HCT116 (cell line): Measurements from ENCODE around the gene ADAM8. TPM values are rescaled to one million over a fixed set of nuclear protein-coding genes. Genes with fewer than 3 reads are reported as not detected.

Experiments used
- ATAC-seq: fragments of 200-7000 bp; cut with Tn5 transposase; 2 replicates; pipeline ENCODE4 v1.9.1; 2020; ENCODE audit warnings: mild to moderate bottlenecking, moderate library complexity
- BruUV-seq: library from RNA; stranded (reverse); fragments of 400-500 nt; replicated peaks from 2 replicates; lab custom pipeline; 2021; lab: Mats Ljungman, UMichigan
- CTCF ChIA-PET: fragments of 300-600 bp; sonication (Branson Sonifier 250); formaldehyde crosslinking; loops from one replicate; lab custom pipeline; 2021; ENCODE audit warnings: antibody characterized with exemption; lab: Charles Lee
- POLR2A ChIA-PET: fragments of 300-600, 350-600 bp; sonication (Branson Sonifier 250); formaldehyde crosslinking; loops from one replicate; lab custom pipeline; 2021; ENCODE audit warnings: antibody characterized with exemption; lab: Charles Lee
- RAD21 ChIA-PET, 2 experiments: fragments of 300-600 bp; sonication (Branson Sonifier 250); formaldehyde crosslinking; loops; one replicate each; lab custom pipeline; 2023; ENCODE audit warnings: low total read pairs in 2 of 2; ENCODE audit not compliant: uncharacterized antibody in 2 of 2, unreplicated experiment in 2 of 2, low non-redundant PET in 1 of 2; lab: Charles Lee
- DNase-seq: peaks from one replicate; pipeline ENCODE4 v3.0.0-alpha.2; 2010; ENCODE audit warnings: low read depth, low spot score
- H2AFZ ChIP-seq: fragments of 200-600 bp; shearing (Covaris generic), sonication (generic); 2 replicates; pipeline ENCODE4 v1.6.1; 2017; ENCODE audit warnings: low read depth, mixed run types, mixed read lengths, antibody characterized with exemption, low read length; ENCODE audit not compliant: poor library complexity, severe bottlenecking
- H3K27ac ChIP-seq: 2 replicates; pipeline ENCODE4 v1.5.1; 2012; ENCODE audit warnings: low read depth, low read length
- H3K27me3 ChIP-seq: fragments of 200-600 bp; sonication (generic); 2 replicates; pipeline ENCODE4 v1.6.1; 2016; ENCODE audit warnings: mixed run types, low read length, mixed read lengths; ENCODE audit not compliant: insufficient read depth
- H3K36me3 ChIP-seq, 2 experiments: fragments of 200-500 bp in 1 of 2; fragments of 200-600 bp in 1 of 2; sonication (Bioruptor generic) in 1 of 2; sonication (generic) in 1 of 2; 2 replicates each; pipeline versions ENCODE4 v1.5.1 to v1.6.1; 2014 to 2016; ENCODE audit warnings: low read length in 2 of 2, inconsistent platforms in 1 of 2, mixed read lengths in 1 of 2, mixed run types in 1 of 2; ENCODE audit not compliant: insufficient read depth in 2 of 2, control insufficient read depth in 1 of 2
- H3K4me1 ChIP-seq, 2 experiments: fragments of 200-600 bp in 1 of 2; sonication (generic) in 1 of 2; 2 replicates each; pipeline versions ENCODE4 v1.5.1 to v1.6.1; 2012 to 2017; ENCODE audit warnings: low read length in 2 of 2, inconsistent platforms in 1 of 2, mild to moderate bottlenecking in 1 of 2, mixed read lengths in 1 of 2, mixed run types in 1 of 2, moderate library complexity in 1 of 2; ENCODE audit not compliant: insufficient read depth in 2 of 2, control insufficient read depth in 1 of 2
- H3K4me2 ChIP-seq: fragments of 200-600 bp; sonication (generic); 2 replicates; pipeline ENCODE4 v1.6.1; 2017; ENCODE audit warnings: mixed run types, low read length, mixed read lengths
- H3K4me3 ChIP-seq, 2 experiments: fragments of 200-600 bp in 1 of 2; sonication (generic) in 1 of 2; replicated peaks in 1 of 2; 2 replicates each; pipeline ENCODE4 v1.5.1; 2011 to 2016; ENCODE audit warnings: low read length in 2 of 2, control low read depth in 1 of 2, low read depth in 1 of 2, mild to moderate bottlenecking in 1 of 2, mixed read lengths in 1 of 2, mixed run types in 1 of 2
- H3K79me2 ChIP-seq: fragments of 200-600 bp; sonication (generic); 2 replicates; pipeline ENCODE4 v1.6.1; 2017; ENCODE audit warnings: mild to moderate bottlenecking, mixed run types, low read length, moderate library complexity, mixed read lengths; ENCODE audit not compliant: insufficient read depth
- H3K9ac ChIP-seq: fragments of 200-600 bp; sonication (generic); 2 replicates; pipeline ENCODE4 v1.6.1; 2016; ENCODE audit warnings: low read length, mixed read lengths
- H3K9me2 ChIP-seq: fragments of 200-600 bp; sonication (generic), shearing (Covaris generic); 2 replicates; pipeline ENCODE4 v1.6.1; 2017; ENCODE audit warnings: mixed run types, mild to moderate bottlenecking, moderate library complexity; ENCODE audit not compliant: insufficient read depth
- H3K9me3 ChIP-seq, 2 experiments: fragments of 200-500 bp in 1 of 2; fragments of 200-600 bp in 1 of 2; sonication (Bioruptor generic) in 1 of 2; sonication (generic) in 1 of 2; 2 replicates each; pipeline ENCODE4 v1.6.1; 2014 to 2017; ENCODE audit warnings: low read length in 2 of 2, mixed read lengths in 2 of 2, inconsistent platforms in 1 of 2, low read depth in 1 of 2, mild to moderate bottlenecking in 1 of 2, mixed run types in 1 of 2, moderate library complexity in 1 of 2; ENCODE audit not compliant: control insufficient read depth in 1 of 2, insufficient read depth in 1 of 2
- H4K20me1 ChIP-seq: fragments of 200-600 bp; sonication (generic), shearing (Covaris generic); 2 replicates; pipeline ENCODE4 v1.6.1; 2017; ENCODE audit warnings: mixed run types, mild to moderate bottlenecking, moderate library complexity; ENCODE audit not compliant: insufficient read depth
- CBX3 ChIP-seq: IDR thresholded peaks from 2 replicates; pipeline ENCODE4 v1.6.1; 2012; ENCODE audit warnings: low read depth
- CTCF ChIP-seq, 3 experiments: fragments of 200-600 bp in 1 of 3; sonication (generic) in 1 of 3; IDR thresholded peaks in 2 of 3; conservative IDR thresholded peaks in 1 of 3; 2 replicates each; pipeline ENCODE4 v1.5.1; 2012 to 2017; ENCODE audit warnings: low read depth in 2 of 3, low read length in 2 of 3, antibody characterized with exemption in 1 of 3, borderline replicate concordance in 1 of 3, control low read depth in 1 of 3, mild to moderate bottlenecking in 1 of 3, mixed read lengths in 1 of 3, mixed run types in 1 of 3, moderate library complexity in 1 of 3; ENCODE audit not compliant: insufficient read depth in 1 of 3
- EGR1 ChIP-seq: IDR thresholded peaks from 2 replicates; pipeline ENCODE4 v1.6.1; 2012; ENCODE audit warnings: low read depth
- EZH2 ChIP-seq: fragments of 200-600 bp; sonication (generic); IDR thresholded peaks from 2 replicates; pipeline ENCODE4 v1.6.1; 2017; ENCODE audit warnings: antibody characterized with exemption, mixed run types
- FOSL1 ChIP-seq: IDR thresholded peaks from 2 replicates; pipeline ENCODE4 v1.6.1; 2012; ENCODE audit warnings: low read depth
- POLR2A ChIP-seq: IDR thresholded peaks from 2 replicates; pipeline ENCODE4 v1.7.0; 2011; ENCODE audit warnings: borderline replicate concordance; ENCODE audit not compliant: insufficient read depth, insufficient read length; ENCODE audit errors: extremely low read depth
- POLR2AphosphoS5 ChIP-seq: IDR thresholded peaks from 2 replicates; pipeline ENCODE4 v1.6.1; 2011; ENCODE audit warnings: mild to moderate bottlenecking, low read depth, low read length, moderate library complexity
- REST ChIP-seq: IDR thresholded peaks from 2 replicates; pipeline ENCODE4 v1.6.1; 2012; ENCODE audit warnings: low read depth
- SIN3A ChIP-seq: IDR thresholded peaks from 2 replicates; pipeline ENCODE4 v1.6.1; 2012; ENCODE audit warnings: low read depth
- SRF ChIP-seq: IDR thresholded peaks from 2 replicates; pipeline ENCODE4 v1.6.1; 2012; ENCODE audit warnings: low read depth
- TCF7L2 ChIP-seq: IDR thresholded peaks from 2 replicates; pipeline ENCODE4 v1.7.0; 2011; ENCODE audit warnings: borderline replicate concordance, inconsistent platforms; ENCODE audit not compliant: insufficient read depth, insufficient read length; ENCODE audit errors: extremely low read depth
- ZBTB33 ChIP-seq: IDR thresholded peaks from 2 replicates; pipeline ENCODE4 v1.6.1; 2011; ENCODE audit warnings: mild to moderate bottlenecking, low read length, moderate library complexity; ENCODE audit not compliant: insufficient replicate concordance; ENCODE audit errors: extremely low read depth
- ZFX ChIP-seq: fragments of 450-650 bp; IDR thresholded peaks from 2 replicates; pipeline ENCODE4 v1.6.1; 2017
- ZNF274 ChIP-seq: fragments of 200-500 bp; sonication (Bioruptor generic); IDR thresholded peaks from 2 replicates; pipeline ENCODE4 v1.6.1; 2014; ENCODE audit warnings: mild to moderate bottlenecking, low read depth, low read length, inconsistent platforms
- intact Hi-C: fragments of 100-400 bp; cut with micrococcal nuclease; formaldehyde crosslinking; loops from 2 replicates; pipeline ENCODE4 v1.10.0; 2022
- total RNA-seq: library from RNA; stranded (reverse); gene quantifications from one replicate; pipeline ENCODE4 v1.2.1, GENCODE V29; 2021; ENCODE audit not compliant: unreplicated experiment

Gene ADAM8
- total RNA-seq, 1 experiment from 2014 or later: 4.1 TPM

- H4K20me1 ChIP-seq: no peaks in the 10 kb centered on the region
- H3K4me1 ChIP-seq: no peaks in the 10 kb centered on the region
- RAD21 ChIA-PET: no interaction called here
- no peak overlapping the region for H3K27ac ChIP-seq
- CTCF ChIA-PET: no interaction called here
- BruUV-seq: no TSS peak
- no peaks in the 10 kb centered on the region for H3K9me3 ChIP-seq
- no peak overlapping the region for H3K4me2 ChIP-seq
- no peak overlapping the region for H3K9ac ChIP-seq
- H3K36me3 ChIP-seq: no peaks in the 10 kb centered on the region
- no peak overlapping the region for H2AFZ ChIP-seq
- H3K27me3 ChIP-seq: no peaks in the 10 kb centered on the region
- H3K79me2 ChIP-seq: no peaks in the 10 kb centered on the region
- intact Hi-C loops: no loop called here
- no peaks in the 10 kb centered on the region for H3K9me2 ChIP-seq
- POLR2A ChIA-PET: no interaction called here
- no peak for DNase-seq
- TF ChIP-seq ZBTB33 (no peak), REST (no peak), POLR2A (no peak), SRF (no peak), CBX3 (no peak), POLR2AphosphoS5 (no peak), ZNF274 (no peak), CTCF (IDR thresholded peaks at IDR 0.05 in 2 of 3, conservative IDR thresholded peaks at IDR 0.05 in 1 of 3; ENCODE audit: borderline replicate concordance in 1 of 3, insufficient read depth in 1 of 3, low read depth in 2 of 3, low read length in 2 of 3) (no peak), TCF7L2 (no peak), FOSL1 (no peak), EGR1 (no peak), ZFX (no peak), EZH2 (no peak), SIN3A (no peak)
- no peak overlapping the region for H3K4me3 ChIP-seq
- ATAC-seq: no peak
Observed at GRCh38 chr10:133235932-133236331, 40.7 kb downstream of the ADAM8 start.
